ENCODE results near the gene WSCD1.

WSCD1 gene

DNA sequence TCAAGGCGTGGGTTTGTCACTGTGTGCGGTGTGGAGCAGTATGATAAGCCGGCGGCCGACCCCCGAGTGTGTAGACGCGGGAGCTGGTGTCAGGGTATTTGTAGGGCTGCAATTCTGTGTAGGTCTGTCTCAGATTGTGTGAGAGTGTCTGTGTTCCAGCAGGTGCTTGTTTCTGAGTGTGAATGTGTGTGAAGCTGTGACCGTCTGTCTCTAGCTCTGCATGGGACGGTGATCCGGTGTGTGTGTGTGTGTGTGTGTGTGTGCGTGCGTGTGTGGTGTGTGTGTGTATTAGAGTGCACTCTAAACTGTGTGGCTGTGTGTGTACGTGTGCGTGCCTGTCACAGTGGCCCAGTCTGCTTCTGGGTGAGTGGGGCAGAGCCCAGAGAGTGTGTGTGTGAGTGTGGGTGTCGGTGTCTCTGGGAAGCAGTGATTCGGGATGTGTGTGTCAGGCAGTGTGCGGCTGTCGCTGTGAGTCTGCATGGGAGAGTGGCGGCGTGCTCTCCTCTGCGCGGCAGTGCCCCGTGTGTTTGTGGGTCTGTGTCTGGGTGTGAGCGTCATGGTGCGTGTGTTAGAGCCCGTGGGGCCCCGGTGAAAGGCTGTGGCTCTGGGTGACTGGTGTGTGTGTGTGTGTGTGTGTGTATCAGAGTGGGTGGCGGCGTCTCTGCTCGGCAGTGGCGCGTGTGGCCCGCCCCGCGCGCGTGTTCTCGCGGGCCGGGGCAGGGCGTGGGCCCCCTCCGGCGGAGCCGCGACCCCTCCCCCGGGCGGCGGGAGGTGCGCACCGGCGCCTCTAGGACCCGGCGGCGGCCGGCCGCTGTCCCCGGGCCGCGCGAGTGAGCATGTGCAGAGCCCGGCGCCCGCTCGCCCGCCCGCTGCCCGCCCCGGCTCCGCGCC lies at the start of gene WSCD1:
WSCD1 (plus strand) TSS at position 841 of the 891 bp plus-strand sequence. CDS start 10,280 bp downstream, outside the sequence.
- DNase-seq (ENCODE audit: low spot score): no peak

DNA sequence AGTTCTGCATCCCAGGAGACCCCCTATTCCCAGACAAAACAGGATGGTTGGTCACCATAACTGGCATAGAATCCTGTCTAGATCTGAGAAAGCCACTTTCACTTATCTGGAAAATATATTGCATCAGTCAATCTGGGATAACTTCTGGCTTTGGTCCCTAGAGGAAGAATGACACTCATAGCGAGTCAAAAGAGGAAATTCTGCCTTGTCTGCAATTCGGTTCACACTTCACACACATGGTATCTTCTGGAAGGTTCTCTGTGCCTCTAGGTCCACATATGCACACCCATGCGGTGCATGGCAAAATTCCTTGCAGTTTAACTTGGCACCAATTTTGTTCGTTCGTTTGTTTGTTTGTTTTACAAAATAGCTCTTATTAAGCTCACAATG lies 49.2 kb upstream of the WSCD1 start:
- DNase-seq (ENCODE audit: low spot score): no peak

DNA sequence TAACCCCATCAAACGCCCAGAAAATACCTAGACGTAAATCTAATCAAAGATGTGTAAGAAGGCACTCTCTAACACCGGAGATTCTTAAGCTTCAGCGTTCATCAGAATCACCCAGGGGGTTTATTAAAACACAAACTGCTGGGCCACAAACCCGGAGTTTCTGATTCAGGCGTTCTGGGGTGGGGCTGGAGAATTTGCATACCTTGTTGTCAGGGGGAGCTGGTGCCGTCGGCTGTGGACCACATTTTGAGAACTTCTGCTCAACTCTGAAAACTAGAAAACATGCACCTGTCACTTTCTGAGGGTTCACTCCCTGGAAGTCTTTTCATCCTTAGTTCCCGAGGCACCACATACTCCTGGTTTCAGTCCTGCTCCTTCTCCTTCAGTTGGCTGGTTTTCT lies 48.6 kb upstream of the WSCD1 start:
- DNase-seq (ENCODE audit: low spot score): no peak

DNA sequence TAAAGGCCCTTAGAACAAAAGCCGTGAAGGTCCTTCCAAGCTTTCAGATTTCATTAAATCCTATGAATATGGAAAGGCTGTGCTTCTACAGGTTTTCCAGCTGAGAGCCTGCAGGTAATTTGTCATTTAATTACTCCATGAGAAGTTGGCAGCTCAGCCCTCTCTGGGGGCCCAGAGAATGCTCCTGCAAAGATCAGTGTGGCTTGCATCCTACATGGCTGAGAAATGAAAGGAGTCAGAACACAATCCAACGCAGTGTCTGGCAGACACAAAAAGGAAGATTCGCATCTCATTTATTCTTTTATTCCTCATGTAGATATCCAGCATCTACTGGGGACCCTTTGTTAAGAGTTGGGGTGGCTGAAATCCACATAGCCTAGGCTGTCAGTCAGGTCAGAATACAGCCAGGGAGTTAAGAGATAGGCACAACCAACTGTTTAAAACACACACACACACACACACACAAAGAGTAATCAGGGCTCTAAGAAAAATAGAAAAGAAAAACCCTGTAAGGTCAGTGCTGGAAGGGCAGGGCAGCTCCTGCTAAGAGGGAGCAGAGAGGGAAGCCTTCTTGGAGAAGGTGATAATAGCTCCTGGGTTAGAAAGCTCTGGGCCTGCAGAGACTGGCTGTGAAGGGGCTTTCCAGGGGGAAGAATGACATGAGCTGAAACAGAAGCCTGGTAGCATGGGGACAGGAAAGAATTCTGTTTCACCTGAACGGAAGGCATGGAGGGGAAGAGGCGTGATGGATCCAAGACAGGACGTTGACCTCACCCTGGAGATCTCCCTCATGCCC lies 46.9 kb upstream of the WSCD1 start:
- no peak for DNase-seq (ENCODE audit: low spot score)

DNA sequence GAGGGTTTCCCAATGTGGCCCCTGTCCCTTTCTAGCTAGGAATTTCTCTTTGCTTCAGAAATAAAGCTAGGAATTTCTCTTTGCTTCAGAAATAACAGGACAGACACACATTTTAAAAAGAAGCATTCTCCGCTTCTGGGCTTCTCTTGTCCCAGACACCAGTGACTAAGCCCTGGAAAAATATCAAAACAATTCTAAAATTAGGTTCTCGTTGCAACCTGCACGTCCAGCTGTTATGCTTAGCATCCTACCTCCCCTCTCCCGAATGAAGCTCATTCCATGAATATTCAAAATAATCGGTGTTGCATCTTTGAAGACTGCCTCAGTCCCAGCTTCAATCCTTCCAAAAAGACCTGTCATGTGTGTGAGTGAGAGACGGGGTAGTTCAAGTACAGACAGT lies 45.6 kb upstream of the WSCD1 start:
- DNase-seq (ENCODE audit: low spot score): no peak

DNA sequence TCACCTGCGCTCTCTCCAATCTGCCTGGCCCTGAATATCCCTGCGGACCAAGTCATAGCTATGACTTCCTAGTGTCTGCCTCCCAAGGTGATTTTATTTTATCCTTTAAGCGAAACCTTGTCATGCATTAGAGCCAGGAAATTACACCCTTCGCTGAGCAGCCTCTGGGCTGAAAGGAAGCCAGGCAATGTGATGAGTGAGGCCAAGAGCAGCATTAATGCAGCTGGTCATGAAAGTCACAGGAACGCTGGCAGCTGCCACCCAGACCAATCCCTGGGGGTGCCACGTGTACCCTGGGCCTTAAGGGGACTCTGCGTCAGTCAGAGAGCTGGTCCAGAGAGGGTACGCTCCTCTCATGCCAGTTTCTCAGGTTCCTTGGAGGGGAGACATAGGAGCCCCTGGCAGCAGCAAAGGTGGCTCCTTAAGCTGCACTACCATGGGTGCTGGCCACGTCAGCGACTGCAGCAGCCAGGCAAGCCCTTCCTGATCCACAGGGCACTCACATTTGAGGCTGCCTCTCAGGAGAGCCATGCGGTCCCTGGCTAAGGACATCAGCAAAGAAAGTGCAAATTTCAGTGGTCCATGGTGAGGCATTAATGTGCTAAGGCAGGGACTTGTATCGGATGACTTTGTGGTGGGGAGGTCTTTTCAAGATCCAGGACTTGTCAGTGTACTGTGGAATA lies 42.7 kb upstream of the WSCD1 start:
- DNase-seq (ENCODE audit: low spot score): no peak

DNA sequence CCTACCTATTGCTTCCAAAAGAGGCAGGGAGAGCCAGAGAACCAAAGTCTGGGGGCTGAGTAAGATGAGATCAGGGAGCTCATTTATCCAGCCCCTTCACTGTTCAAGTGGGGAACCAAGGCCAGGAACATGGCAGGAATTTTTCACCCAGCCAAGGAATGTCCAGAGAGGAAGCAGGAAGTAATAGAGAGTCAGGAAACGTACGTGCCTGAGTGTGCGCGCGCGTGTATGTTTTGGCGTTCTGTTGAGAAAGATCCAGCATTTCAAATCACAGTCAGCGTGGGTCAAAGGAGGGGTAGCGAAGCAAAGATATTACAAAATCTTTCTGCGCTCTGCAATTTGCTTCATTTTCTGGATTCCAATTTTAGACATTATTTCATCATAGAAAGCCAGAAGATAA lies 41.9 kb upstream of the WSCD1 start:
- no peak for DNase-seq (ENCODE audit: low spot score)

DNA sequence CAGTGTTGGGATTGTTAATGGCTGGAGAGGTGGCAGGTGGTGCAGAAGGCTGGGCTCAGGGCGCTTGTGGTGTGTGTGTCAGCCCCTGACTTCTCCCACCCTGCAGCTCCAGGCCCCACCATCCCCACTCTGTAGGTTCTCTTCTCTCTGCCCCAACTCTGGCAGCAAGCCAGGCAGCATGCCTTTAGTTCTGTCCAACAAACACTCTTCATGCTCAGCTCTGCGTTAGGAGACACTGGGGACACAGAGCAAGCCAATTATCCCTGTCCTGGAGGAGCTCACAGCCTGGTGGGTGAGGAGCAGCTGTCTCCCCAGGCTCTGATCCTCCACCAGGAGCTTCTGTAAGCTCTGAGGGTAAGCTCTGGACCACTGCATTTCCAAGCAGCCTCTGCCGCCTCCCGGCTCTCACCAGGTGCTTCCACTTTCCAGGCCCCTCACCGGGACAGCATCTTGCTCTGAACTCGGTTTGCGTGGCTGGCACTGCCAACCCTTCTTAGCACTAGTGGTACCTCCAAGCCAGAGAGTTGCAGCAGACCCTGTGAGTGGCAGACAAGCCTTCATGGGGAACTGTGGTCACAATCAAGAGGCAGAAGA lies 34.3 kb upstream of the WSCD1 start:
- no peak for DNase-seq (ENCODE audit: low spot score)

DNA sequence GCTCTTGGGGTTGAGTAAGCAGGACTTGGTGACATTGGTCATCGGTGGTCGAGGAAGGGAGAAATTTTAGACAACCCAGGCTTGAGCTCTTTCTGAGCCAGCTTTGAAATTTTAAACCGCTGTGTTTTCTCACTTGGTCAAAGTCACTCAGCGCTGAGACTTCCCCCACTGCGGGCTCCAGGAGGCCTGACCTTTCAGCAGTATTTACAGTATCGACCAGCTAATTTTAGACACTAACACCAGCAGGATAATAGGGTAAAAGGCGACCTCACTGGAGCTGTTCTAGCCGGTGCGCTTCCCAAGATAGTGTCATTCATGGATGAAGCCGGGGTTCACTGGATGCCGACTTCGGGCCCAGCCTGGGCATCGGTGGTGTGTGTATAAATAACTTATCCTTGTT lies 29.7 kb upstream of the WSCD1 start:
- DNase-seq (ENCODE audit: low spot score): no peak

DNA sequence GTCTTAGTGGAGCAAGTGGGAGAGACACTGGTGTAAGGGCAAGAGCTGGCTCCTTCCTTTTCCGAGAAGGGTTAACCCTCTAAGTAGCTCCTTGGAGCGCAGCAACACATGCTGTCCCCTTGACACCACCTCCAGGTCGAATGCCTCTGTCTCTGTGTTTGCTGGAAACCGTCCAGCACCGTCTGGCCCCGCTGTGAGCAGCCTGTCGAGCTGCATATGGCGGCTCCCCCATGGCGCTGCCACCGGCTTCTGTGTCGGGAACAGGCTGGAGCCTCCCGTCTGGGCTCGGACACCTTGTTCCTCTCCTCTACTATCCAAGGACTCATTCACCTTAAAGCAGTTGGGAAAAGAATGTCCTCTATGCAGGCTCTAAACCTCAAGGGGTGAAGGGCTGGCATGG lies 28.9 kb upstream of the WSCD1 start:
- DNase-seq (ENCODE audit: low spot score): no peak

DNA sequence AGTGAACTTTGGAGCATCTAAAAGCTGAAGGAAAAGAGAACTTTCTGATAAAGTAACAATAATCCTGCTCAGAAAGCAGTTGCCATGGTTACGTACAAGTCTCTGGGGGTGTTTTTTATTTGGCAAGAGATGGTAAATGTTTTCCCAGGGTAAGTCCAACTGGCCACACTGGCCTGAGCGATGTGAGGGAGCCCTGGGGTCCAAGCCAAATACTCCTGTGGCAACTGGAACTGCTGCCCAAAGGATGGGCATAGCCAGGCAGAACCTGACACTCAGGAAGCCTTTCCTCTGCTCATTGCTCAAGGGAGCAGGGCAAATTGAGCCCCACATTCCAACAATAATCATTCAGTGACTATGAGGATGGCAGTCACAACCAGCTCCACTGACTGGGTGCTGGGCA lies 26.8 kb upstream of the WSCD1 start:
- no peak for DNase-seq (ENCODE audit: low spot score)

DNA sequence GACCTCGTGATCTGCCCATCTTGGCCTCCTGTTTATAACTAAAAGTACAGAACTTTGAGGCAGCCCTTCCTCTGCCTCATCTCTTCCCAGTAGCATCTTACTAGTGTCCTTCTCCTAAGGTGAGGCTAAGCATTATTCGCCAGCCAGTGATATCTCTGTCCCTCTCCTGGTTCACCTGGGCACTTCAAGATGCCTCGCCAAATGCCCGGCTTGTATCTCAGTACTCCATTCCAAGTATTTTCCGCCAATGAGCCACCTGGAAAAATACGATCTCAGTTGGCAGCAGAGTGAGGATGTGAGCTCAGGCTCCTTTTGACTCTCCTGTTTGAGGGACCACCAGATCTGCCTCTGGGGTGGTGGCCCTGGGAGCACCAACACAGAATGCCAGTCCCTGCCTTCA lies 25.9 kb upstream of the WSCD1 start:
- DNase-seq (ENCODE audit: low spot score): no peak

DNA sequence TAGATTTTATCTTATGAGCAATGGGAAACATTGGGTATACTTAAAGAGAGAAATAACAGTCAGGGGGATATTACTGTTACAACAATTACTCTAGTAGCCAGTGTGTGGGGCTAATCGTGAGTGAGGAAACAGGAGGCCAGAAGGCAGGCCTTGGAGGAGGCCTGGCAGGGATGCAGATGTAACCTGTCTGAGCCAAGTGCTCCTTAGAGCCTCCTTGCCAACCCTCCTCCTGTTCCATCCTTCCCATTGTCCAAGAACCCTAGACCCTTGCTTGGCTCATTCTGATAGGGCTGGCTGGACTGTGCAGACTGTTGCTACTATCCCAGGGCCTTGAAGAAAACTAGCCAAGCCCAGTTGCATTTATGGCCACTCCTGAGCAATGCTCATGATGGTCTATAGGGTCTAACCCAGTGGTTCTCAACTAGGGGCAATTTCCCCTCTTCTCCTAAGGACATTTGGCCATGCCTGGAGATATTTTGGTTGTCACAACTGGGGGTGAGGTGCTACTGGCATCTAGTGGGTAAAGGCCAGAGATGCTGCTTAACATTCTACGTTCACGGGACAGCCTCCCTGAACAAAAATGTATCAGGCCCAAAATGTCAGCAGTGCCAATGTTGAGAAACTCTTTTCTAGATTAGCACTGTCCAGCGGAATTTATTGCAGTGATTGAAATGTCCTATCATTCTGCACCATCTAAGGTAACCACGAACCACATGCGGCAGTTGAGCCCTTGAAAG lies 24.4 kb upstream of the WSCD1 start:
- no peak for DNase-seq (ENCODE audit: low spot score)

DNA sequence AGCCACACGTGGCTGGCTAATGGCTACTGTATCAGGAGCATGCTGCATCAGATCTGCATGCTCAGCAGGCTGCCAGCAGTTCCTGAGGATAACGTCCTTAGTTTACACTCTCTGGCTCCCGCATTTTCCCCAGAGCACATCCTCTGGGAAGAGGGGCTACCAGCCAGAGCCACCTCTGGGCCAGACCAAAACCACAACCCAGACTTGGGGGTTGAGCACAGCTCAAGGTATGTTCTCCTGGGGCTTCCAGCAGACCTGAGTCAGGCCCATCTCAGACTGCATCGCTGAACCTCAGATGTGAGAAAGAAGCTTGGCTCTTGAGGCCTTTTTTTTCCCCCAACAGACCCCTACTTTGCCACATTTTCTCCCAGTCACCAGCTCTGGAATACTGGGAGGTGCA lies 23.7 kb upstream of the WSCD1 start:
- DNase-seq (ENCODE audit: low spot score): no peak

DNA sequence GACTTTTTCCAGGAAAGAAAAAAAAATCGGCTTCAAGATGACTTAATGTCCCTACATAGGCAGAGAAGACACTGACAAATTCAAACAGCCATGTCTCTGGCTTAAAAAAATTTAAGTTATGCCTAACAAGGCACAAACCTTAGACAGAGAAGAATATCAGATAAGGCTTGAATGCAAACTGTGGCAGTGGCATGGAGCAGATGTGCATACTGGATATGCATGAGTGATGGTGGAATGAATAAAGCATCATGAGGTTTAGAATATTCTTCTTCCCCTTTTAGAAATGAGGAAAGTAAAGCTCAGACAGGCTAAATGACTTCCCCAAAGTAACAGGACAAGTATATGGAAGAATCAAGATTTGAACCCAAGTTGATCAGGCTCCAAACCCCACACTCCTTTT lies 23.2 kb upstream of the WSCD1 start:
- DNase-seq (ENCODE audit: low spot score): no peak

DNA sequence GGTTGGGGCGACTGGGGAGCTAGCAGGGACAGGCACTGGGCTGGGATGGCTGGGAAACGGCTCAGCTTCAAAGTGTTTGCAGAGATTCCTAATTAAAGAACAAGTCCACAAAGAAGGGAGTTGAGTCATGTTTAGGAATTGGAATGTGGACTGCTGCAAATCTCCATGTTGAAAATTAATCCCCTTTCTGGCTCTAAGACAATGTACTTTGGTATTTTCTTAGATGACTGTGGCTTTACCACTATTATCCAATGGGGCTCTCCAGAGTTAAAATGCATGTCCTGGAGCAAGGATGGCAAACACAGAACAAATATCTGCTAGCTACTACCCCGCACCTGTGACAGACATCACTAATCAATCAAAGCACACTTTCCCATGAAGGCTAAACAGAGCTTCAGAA lies 22.2 kb upstream of the WSCD1 start:
- no peak for DNase-seq (ENCODE audit: low spot score)

DNA sequence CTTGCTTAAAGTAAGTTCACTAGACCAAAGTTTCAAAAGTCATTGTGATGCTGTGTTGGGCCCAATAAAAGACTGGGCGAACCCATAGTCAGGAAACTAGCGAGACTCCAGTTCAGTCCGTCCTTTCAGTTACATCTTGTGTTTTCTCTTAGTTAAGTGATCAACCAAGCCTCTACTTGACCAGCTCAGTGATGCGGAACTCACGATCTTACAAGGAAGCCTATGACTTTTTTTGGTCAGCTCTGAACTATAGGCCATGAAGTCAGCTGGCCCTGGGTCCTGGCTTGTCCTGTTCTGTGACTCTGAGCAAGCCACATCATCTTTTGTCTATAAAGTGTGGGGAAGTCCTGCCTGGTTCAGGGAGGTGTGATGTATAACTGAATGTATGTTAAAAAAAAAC lies 21.7 kb upstream of the WSCD1 start:
- DNase-seq (ENCODE audit: low spot score): no peak

DNA sequence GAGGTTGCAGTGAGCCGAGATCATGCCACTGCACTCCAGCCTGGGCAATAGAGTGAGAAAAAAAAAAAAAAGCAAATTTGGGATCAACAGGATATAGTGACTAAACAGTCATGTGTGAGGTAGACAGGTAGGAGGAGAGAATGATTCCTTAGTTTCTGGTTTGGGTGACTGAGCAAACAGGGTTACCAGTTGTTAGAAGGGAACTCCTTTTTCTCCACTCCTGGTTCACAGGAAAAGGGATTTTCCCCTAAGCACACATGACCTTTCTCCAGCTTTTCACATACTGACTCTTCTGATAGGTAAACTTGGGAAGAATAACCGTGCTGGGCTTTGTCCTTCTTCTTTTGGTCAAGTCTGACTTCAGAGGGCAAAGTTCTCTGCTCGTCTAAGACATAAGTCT lies 17.3 kb upstream of the WSCD1 start:
- no peak for DNase-seq (ENCODE audit: low spot score)

DNA sequence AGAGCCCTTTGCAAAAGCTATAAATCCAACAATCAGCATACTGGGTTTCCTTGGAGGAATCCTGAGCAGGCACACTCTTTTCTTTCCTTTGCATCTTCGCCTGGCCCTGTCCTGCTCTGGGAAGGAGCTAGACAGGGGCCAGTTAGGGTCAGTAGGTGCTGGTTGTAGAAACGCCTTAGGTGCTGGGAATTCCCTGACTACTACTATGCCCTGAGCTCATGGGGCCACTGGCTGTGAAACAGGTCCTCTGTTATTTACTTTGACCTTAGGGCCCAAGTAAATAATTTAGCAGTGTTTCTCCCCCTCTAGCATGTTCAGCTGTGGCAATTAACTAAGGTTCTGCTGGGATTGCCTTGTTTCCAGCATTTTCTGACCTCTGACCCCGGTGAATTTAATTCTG lies 15.8 kb upstream of the WSCD1 start:
- DNase-seq (ENCODE audit: low spot score): no peak

DNA sequence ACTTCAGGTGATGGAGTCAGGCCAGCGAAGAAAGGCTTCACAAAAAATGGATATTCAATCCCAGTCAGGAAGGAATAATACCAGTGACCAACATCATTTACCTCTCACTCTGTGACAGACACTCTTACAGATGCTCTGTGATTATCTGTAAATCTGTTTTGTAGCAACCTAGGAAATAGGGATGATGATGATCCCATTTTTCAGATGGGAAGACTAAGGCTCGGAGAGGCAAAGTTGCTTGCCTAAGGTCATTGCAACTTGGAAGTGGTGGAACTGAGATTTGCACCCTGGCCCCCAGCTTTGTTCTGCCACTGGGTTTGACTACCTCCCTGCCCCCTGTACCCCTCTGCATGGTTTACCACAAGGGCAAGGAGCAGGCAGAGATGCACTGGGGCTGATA lies 14.1 kb upstream of the WSCD1 start:
- DNase-seq (ENCODE audit: low spot score): no peak

DNA sequence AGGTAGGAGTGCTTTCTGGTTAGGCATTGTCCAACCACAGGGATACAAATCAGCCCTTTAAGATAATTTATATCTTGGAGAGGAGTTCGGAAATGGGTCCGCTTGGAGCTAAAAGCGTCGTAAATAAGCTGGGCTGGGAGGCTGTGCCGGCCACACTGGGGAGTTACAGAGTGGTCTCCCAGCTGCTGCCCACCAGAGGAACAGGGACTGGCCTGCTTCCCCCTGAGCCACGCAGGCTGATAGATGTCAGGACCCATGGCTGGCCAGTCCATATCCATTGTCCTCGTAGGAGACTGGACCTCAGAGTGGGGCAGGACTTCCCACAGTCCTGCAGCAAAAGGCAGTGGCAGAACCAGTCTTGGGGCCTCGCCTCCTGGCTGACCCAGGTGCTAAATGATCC lies 12.6 kb upstream of the WSCD1 start:
- DNase-seq (ENCODE audit: low spot score): no peak

DNA sequence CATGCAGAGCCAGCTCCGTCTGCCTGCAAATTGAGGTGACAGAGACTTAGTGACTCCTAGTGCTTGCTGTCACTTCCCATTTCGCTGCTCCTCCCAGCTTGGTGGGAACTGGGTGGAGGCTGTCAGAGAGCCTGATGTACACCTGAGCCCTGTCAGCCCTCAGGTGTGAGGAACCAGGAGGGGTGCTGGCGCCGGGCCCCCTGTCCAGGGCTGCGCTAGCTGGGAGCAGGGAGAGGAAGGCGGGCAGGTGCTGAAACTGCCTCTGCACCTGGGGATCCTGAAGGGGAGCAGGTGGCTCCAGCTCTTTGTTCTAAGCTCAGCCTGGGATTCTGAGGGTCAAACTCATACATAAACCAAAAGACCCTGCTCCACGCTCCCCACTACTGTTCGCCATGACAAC lies 10.8 kb upstream of the WSCD1 start:
- DNase-seq (ENCODE audit: low spot score): no peak
